Neutrophil (primary cell): ENCODE measurements around the gene CSRNP3.

Experiments
- H3K27ac ChIP-seq: fragments of 200-600 bp; sonication (generic); 2 replicates; pipeline ENCODE4 v1.5.1; 2016; ENCODE audit warnings: mild to moderate bottlenecking, moderate library complexity
- H3K27me3 ChIP-seq: fragments of 200-600 bp; sonication (generic); 2 replicates; pipeline ENCODE4 v1.6.0; 2016; ENCODE audit warnings: mild to moderate bottlenecking
- H3K36me3 ChIP-seq: fragments of 200-600 bp; sonication (generic); 2 replicates; pipeline ENCODE4 v1.5.1; 2017
- H3K4me1 ChIP-seq, 2 experiments: fragments of 200-600 bp in 1 of 2; sonication (generic) in 1 of 2; 1 replicate in 1 of 2; 2 replicates in 1 of 2; pipeline versions ENCODE4 v1.5.1 to v1.6.1; 2013 to 2016; ENCODE audit warnings: low read depth in 1 of 2, low read length in 1 of 2, mild to moderate bottlenecking in 1 of 2, moderate library complexity in 1 of 2; ENCODE audit not compliant: control insufficient read depth in 1 of 2, insufficient read depth in 1 of 2
- H3K4me3 ChIP-seq, 2 experiments: fragments of 200-600 bp in 1 of 2; sonication (generic) in 1 of 2; 1 replicate in 1 of 2; 2 replicates in 1 of 2; pipeline ENCODE4 v1.5.1; 2013 to 2016; ENCODE audit warnings: low read depth in 1 of 2, low read length in 1 of 2, mild to moderate bottlenecking in 1 of 2, moderate library complexity in 1 of 2
- H3K9me3 ChIP-seq: fragments of 200-600 bp; sonication (generic); 2 replicates; pipeline ENCODE4 v1.5.1; 2016
- TF ChIP-seq, protein P1 (sequence below): fragments of 200-600 bp; sonication (generic); IDR thresholded peaks from 2 replicates; pipeline ENCODE4 v1.5.1; 2016; ENCODE audit warnings: antibody characterized with exemption

CSRNP3 gene

GRCh38 chr2:165469417-165469816 lies at the start of gene CSRNP3:
Gene CSRNP3 (plus strand): TSS chr2:165469698. CDS start chr2:165595066, 125,368 bp downstream.
- Histone ChIP-seq H3K36me3 (no peaks in the 10 kb centered on the region), H3K4me3 (no peak within 1 kb of the TSS)
- TF ChIP-seq, protein P1, sequence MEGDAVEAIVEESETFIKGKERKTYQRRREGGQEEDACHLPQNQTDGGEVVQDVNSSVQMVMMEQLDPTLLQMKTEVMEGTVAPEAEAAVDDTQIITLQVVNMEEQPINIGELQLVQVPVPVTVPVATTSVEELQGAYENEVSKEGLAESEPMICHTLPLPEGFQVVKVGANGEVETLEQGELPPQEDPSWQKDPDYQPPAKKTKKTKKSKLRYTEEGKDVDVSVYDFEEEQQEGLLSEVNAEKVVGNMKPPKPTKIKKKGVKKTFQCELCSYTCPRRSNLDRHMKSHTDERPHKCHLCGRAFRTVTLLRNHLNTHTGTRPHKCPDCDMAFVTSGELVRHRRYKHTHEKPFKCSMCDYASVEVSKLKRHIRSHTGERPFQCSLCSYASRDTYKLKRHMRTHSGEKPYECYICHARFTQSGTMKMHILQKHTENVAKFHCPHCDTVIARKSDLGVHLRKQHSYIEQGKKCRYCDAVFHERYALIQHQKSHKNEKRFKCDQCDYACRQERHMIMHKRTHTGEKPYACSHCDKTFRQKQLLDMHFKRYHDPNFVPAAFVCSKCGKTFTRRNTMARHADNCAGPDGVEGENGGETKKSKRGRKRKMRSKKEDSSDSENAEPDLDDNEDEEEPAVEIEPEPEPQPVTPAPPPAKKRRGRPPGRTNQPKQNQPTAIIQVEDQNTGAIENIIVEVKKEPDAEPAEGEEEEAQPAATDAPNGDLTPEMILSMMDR, result no peak

DNA sequence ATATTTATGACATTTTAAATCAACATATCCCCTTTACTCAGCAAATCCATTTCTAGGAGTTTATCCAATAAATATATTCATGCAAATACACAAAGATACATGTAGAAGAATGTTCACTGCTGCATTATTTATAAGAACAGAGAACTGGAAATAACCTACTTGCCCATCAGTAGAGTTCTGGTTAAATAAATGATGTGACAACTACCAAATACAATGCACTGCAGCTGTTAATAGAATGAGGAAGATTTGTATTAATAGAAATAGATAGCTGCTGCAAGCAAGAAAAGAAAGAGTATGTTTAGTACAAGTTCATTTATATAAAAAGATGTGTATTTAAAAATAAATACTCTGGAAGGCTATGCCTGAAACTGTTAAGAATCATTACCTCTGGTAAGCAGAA lies 49.3 kb upstream of the CSRNP3 start:
- Histone ChIP-seq H3K36me3 (no peaks in the 10 kb centered on the region), H3K9me3 (no peaks in the 10 kb centered on the region), H3K4me3 (no peak overlapping the region), H3K27ac (no peak overlapping the region), H3K27me3 (no peaks in the 10 kb centered on the region), H3K4me1 (no peaks in the 10 kb centered on the region)
- TF ChIP-seq, protein P1, result no peak

More at GRCh38 chr2:165469417-165469816, at the start of gene CSRNP3:
- H3K9me3 ChIP-seq, result no peaks in the 10 kb centered on the region
- H3K27ac ChIP-seq, result no peak within 1 kb of the TSS
- no peaks in the 10 kb centered on the region for H3K4me1 ChIP-seq
- H3K27me3 ChIP-seq, result peaks cover 15% of the 10 kb centered on the region

GRCh38 chr2:165423081-165423480 lies 46.4 kb upstream of the CSRNP3 start:
- Histone ChIP-seq H3K4me3 (no peak overlapping the region), H3K27ac (no peak overlapping the region), H3K4me1 (no peaks in the 10 kb centered on the region), H3K36me3 (no peaks in the 10 kb centered on the region), H3K27me3 (no peaks in the 10 kb centered on the region), H3K9me3 (no peaks in the 10 kb centered on the region)
- TF ChIP-seq, protein P1, result no peak

- no peaks in the 10 kb centered on the region for H3K36me3 ChIP-seq
- no peaks in the 10 kb centered on the region for H3K9me3 ChIP-seq
- H3K27ac ChIP-seq, result no peak overlapping the region
- H3K4me3 ChIP-seq, result no peak overlapping the region
- H3K4me1 ChIP-seq, result no peaks in the 10 kb centered on the region
- TF ChIP-seq, protein P1, result no peak
- H3K27me3 ChIP-seq, result no peaks in the 10 kb centered on the region
Observed at GRCh38 chr2:165425556-165425955, 43.9 kb upstream of the CSRNP3 start.

DNA sequence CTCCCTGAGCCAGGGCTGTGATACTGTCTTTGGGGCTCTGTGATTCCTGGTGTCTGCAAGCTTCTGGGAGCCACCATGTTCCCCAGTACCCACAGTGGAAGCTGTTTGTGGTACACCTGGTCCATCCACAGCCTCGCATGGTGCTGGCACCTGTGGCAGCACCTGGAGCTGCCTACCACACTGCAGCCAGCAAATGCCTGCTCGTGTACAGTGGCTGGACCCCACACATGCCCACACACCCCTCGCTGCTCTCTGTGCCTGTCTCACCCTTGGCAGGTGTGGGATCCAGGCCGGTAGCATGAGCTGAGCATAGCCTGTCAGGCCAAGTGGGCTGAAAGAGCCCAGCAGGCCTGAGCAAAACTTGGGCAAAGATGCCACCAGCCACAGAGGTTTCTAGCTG lies 41.8 kb upstream of the CSRNP3 start:
- H3K4me1 ChIP-seq, result no peaks in the 10 kb centered on the region
- no peak overlapping the region for H3K27ac ChIP-seq
- H3K9me3 ChIP-seq, result no peaks in the 10 kb centered on the region
- H3K36me3 ChIP-seq, result no peaks in the 10 kb centered on the region
- H3K27me3 ChIP-seq, result no peaks in the 10 kb centered on the region
- H3K4me3 ChIP-seq, result no peak overlapping the region
- TF ChIP-seq, protein P1, result no peak

GRCh38 chr2:165428926-165429325 lies 40.6 kb upstream of the CSRNP3 start:
- Histone ChIP-seq H3K36me3 (no peaks in the 10 kb centered on the region), H3K9me3 (no peaks in the 10 kb centered on the region), H3K4me1 (no peaks in the 10 kb centered on the region), H3K27me3 (no peaks in the 10 kb centered on the region), H3K27ac (no peak overlapping the region), H3K4me3 (no peak overlapping the region)
- TF ChIP-seq, protein P1, result no peak
